ENCODE measurements around the gene TAOK3.

The TAOK3 gene

GRCh38 chr12:118337194-118337838 is 35.4 kb downstream of the TAOK3 start:
- Histone ChIP-seq H3K4me2 (ENCODE audit: low read length) (no peak overlapping the region), H3K79me2 (ENCODE audit: low read length) (no peaks in the 10 kb centered on the region), H2AFZ (ENCODE audit: low read depth, low read length) (no peak overlapping the region), H3K9me3 (ENCODE audit: insufficient read depth, low read length) (no peaks in the 10 kb centered on the region), H3K4me1 (ENCODE audit: low read length) (no peaks in the 10 kb centered on the region), H3K4me3 (ENCODE audit: low read length) (no peak overlapping the region), H3K36me3 (replicated peaks; ENCODE audit: low read depth, low read length) (no peaks in the 10 kb centered on the region), H4K20me1 (ENCODE audit: insufficient read depth, low read length) (peaks cover 10% of the 10 kb centered on the region), H3K9ac (ENCODE audit: low read length) (no peak overlapping the region), H3K27ac (ENCODE audit: low read length) (no peak overlapping the region), H3K27me3 (ENCODE audit: low read depth, low read length) (no peaks in the 10 kb centered on the region)
- TF ChIP-seq EZH2phosphoT487 (IDR thresholded peaks at IDR 0.05; ENCODE audit: low read depth) (no peak), CTCF (IDR thresholded peaks at IDR 0.05; ENCODE audit: low read depth, low read length) (no peak)

GRCh38 chr12:118336123-118336522 is 36.6 kb downstream of the TAOK3 start:
- no peaks in the 10 kb centered on the region for H3K9me3 ChIP-seq (ENCODE audit: insufficient read depth, low read length)
- no peaks in the 10 kb centered on the region for H3K27me3 ChIP-seq (ENCODE audit: low read depth, low read length)
- H3K4me1 ChIP-seq (ENCODE audit: low read length) = peaks cover under 1% of the 10 kb centered on the region
- no peaks in the 10 kb centered on the region for H3K79me2 ChIP-seq (ENCODE audit: low read length)
- H3K9ac ChIP-seq (ENCODE audit: low read length) = no peak overlapping the region
- H3K4me2 ChIP-seq (ENCODE audit: low read length) = no peak overlapping the region
- no peak overlapping the region for H3K4me3 ChIP-seq (ENCODE audit: low read length)
- TF ChIP-seq EZH2phosphoT487 (IDR thresholded peaks at IDR 0.05; ENCODE audit: low read depth) (no peak), CTCF (IDR thresholded peaks at IDR 0.05; ENCODE audit: low read depth, low read length) (no peak)
- H3K36me3 ChIP-seq (replicated peaks; ENCODE audit: low read depth, low read length) = no peaks in the 10 kb centered on the region
- peaks cover 10% of the 10 kb centered on the region for H4K20me1 ChIP-seq (ENCODE audit: insufficient read depth, low read length)
- H3K27ac ChIP-seq (ENCODE audit: low read length) = no peak overlapping the region
- no peak overlapping the region for H2AFZ ChIP-seq (ENCODE audit: low read depth, low read length)

- Histone ChIP-seq H3K27me3 (ENCODE audit: low read depth, low read length) (no peaks in the 10 kb centered on the region), H3K79me2 (ENCODE audit: low read length) (no peaks in the 10 kb centered on the region), H3K4me1 (ENCODE audit: low read length) (peaks cover 11% of the 10 kb centered on the region), H3K27ac (ENCODE audit: low read length) (no peak overlapping the region), H3K9me3 (ENCODE audit: insufficient read depth, low read length) (no peaks in the 10 kb centered on the region), H3K9ac (ENCODE audit: low read length) (no peak overlapping the region), H3K36me3 (replicated peaks; ENCODE audit: low read depth, low read length) (no peaks in the 10 kb centered on the region), H2AFZ (ENCODE audit: low read depth, low read length) (no peak overlapping the region), H3K4me3 (ENCODE audit: low read length) (no peak overlapping the region), H3K4me2 (ENCODE audit: low read length) (no peak overlapping the region), H4K20me1 (ENCODE audit: insufficient read depth, low read length) (peaks cover 10% of the 10 kb centered on the region)
- TF ChIP-seq EZH2phosphoT487 (IDR thresholded peaks at IDR 0.05; ENCODE audit: low read depth) (no peak), CTCF (IDR thresholded peaks at IDR 0.05; ENCODE audit: low read depth, low read length) (no peak)
Observed at GRCh38 chr12:118334939-118335567, 37.7 kb downstream of the TAOK3 start.

- Histone ChIP-seq H3K27ac (ENCODE audit: low read length) (no peak overlapping the region), H3K27me3 (ENCODE audit: low read depth, low read length) (no peaks in the 10 kb centered on the region)
Observed at GRCh38 chr12:118334241-118334640, 38.5 kb downstream of the TAOK3 start.

More at GRCh38 chr12:118334241-118334640, 38.5 kb downstream of the TAOK3 start:
- Histone ChIP-seq H3K9me3 (ENCODE audit: insufficient read depth, low read length) (no peaks in the 10 kb centered on the region), H3K9ac (ENCODE audit: low read length) (no peak overlapping the region), H2AFZ (ENCODE audit: low read depth, low read length) (no peak overlapping the region), H3K36me3 (replicated peaks; ENCODE audit: low read depth, low read length) (no peaks in the 10 kb centered on the region), H3K4me2 (ENCODE audit: low read length) (no peak overlapping the region), H4K20me1 (ENCODE audit: insufficient read depth, low read length) (peaks cover 10% of the 10 kb centered on the region), H3K79me2 (ENCODE audit: low read length) (no peaks in the 10 kb centered on the region), H3K4me1 (ENCODE audit: low read length) (peaks cover 19% of the 10 kb centered on the region), H3K4me3 (ENCODE audit: low read length) (no peak overlapping the region)
- TF ChIP-seq EZH2phosphoT487 (IDR thresholded peaks at IDR 0.05; ENCODE audit: low read depth) (no peak), CTCF (IDR thresholded peaks at IDR 0.05; ENCODE audit: low read depth, low read length) (no peak)
